ENCODE results near the gene FNDC3B.

FNDC3B gene

GRCh38 chr3:172321035-172321434 lies 281.7 kb downstream of the FNDC3B start:
- Histone ChIP-seq H3K4me1 (ENCODE audit: control insufficient read depth, insufficient read depth, low read length, unreplicated experiment) (peaks cover 74% of the 10 kb centered on the region), H3K36me3 (ENCODE audit: insufficient read depth, low read length) (peaks cover 49% of the 10 kb centered on the region), H3K27me3 (ENCODE audit: insufficient read depth, low read length) (no peaks in the 10 kb centered on the region), H2AFZ (ENCODE audit: low read length, unreplicated experiment) (no peak overlapping the region), H3K79me2 (ENCODE audit: control insufficient read depth, insufficient read depth, low read length, unreplicated experiment) (peaks cover 24% of the 10 kb centered on the region), H3K27ac (ENCODE audit: low read depth, low read length) (peak overlapping the region; percentile 73), H3K4me3 (ENCODE audit: low read depth, low read length) (no peak overlapping the region)

GRCh38 chr3:172323894-172324610 lies 284.7 kb downstream of the FNDC3B start:
- H3K4me1 ChIP-seq (ENCODE audit: control insufficient read depth, insufficient read depth, low read length, unreplicated experiment), result peaks cover 47% of the 10 kb centered on the region
- no peak overlapping the region for H3K4me3 ChIP-seq (ENCODE audit: low read depth, low read length)
- peak overlapping the region; percentile 82 for H3K27ac ChIP-seq (ENCODE audit: low read depth, low read length)
- H2AFZ ChIP-seq (ENCODE audit: low read length, unreplicated experiment), result no peak overlapping the region
- H3K79me2 ChIP-seq (ENCODE audit: control insufficient read depth, insufficient read depth, low read length, unreplicated experiment), result peaks cover 16% of the 10 kb centered on the region
- peaks cover 52% of the 10 kb centered on the region for H3K36me3 ChIP-seq (ENCODE audit: insufficient read depth, low read length)
- H3K27me3 ChIP-seq (ENCODE audit: insufficient read depth, low read length), result no peaks in the 10 kb centered on the region

- Histone ChIP-seq H3K4me1 (ENCODE audit: control insufficient read depth, insufficient read depth, low read length, unreplicated experiment) (peaks cover 40% of the 10 kb centered on the region), H3K79me2 (ENCODE audit: control insufficient read depth, insufficient read depth, low read length, unreplicated experiment) (peaks cover 10% of the 10 kb centered on the region), H3K27ac (ENCODE audit: low read depth, low read length) (peak overlapping the region; percentile 82), H2AFZ (ENCODE audit: low read length, unreplicated experiment) (no peak overlapping the region), H3K4me3 (ENCODE audit: low read depth, low read length) (no peak overlapping the region), H3K27me3 (ENCODE audit: insufficient read depth, low read length) (no peaks in the 10 kb centered on the region), H3K36me3 (ENCODE audit: insufficient read depth, low read length) (peaks cover 55% of the 10 kb centered on the region)
Measured at GRCh38 chr3:172324611-172325203, 285.3 kb downstream of the FNDC3B start.

GRCh38 chr3:172325461-172325860 lies 286.1 kb downstream of the FNDC3B start:
- Histone ChIP-seq H3K4me1 (ENCODE audit: control insufficient read depth, insufficient read depth, low read length, unreplicated experiment) (peaks cover 33% of the 10 kb centered on the region), H3K4me3 (ENCODE audit: low read depth, low read length) (no peak overlapping the region), H2AFZ (ENCODE audit: low read length, unreplicated experiment) (no peak overlapping the region), H3K27ac (ENCODE audit: low read depth, low read length) (peak overlapping the region; percentile 82), H3K79me2 (ENCODE audit: control insufficient read depth, insufficient read depth, low read length, unreplicated experiment) (peaks cover 7% of the 10 kb centered on the region), H3K27me3 (ENCODE audit: insufficient read depth, low read length) (no peaks in the 10 kb centered on the region), H3K36me3 (ENCODE audit: insufficient read depth, low read length) (peaks cover 59% of the 10 kb centered on the region)

GRCh38 chr3:172326993-172327392 lies 287.6 kb downstream of the FNDC3B start:
- H3K27me3 ChIP-seq (ENCODE audit: insufficient read depth, low read length), result no peaks in the 10 kb centered on the region
- peaks cover 64% of the 10 kb centered on the region for H3K36me3 ChIP-seq (ENCODE audit: insufficient read depth, low read length)
- peaks cover 23% of the 10 kb centered on the region for H3K4me1 ChIP-seq (ENCODE audit: control insufficient read depth, insufficient read depth, low read length, unreplicated experiment)
- H2AFZ ChIP-seq (ENCODE audit: low read length, unreplicated experiment), result no peak overlapping the region
- peaks cover 4% of the 10 kb centered on the region for H3K79me2 ChIP-seq (ENCODE audit: control insufficient read depth, insufficient read depth, low read length, unreplicated experiment)
- H3K27ac ChIP-seq (ENCODE audit: low read depth, low read length), result no peak overlapping the region
- no peak overlapping the region for H3K4me3 ChIP-seq (ENCODE audit: low read depth, low read length)

- no peak overlapping the region for H3K4me3 ChIP-seq (ENCODE audit: low read depth, low read length)
- peaks cover 65% of the 10 kb centered on the region for H3K36me3 ChIP-seq (ENCODE audit: insufficient read depth, low read length)
Measured at GRCh38 chr3:172328282-172328681, 288.9 kb downstream of the FNDC3B start.

GRCh38 chr3:172329070-172329469 lies 289.7 kb downstream of the FNDC3B start:
- H3K27ac ChIP-seq (ENCODE audit: low read depth, low read length), result no peak overlapping the region
- peaks cover 8% of the 10 kb centered on the region for H3K4me1 ChIP-seq (ENCODE audit: control insufficient read depth, insufficient read depth, low read length, unreplicated experiment)
- H2AFZ ChIP-seq (ENCODE audit: low read length, unreplicated experiment), result no peak overlapping the region
- no peak overlapping the region for H3K4me3 ChIP-seq (ENCODE audit: low read depth, low read length)
- peaks cover 72% of the 10 kb centered on the region for H3K36me3 ChIP-seq (ENCODE audit: insufficient read depth, low read length)
- no peaks in the 10 kb centered on the region for H3K27me3 ChIP-seq (ENCODE audit: insufficient read depth, low read length)
- peaks cover 4% of the 10 kb centered on the region for H3K79me2 ChIP-seq (ENCODE audit: control insufficient read depth, insufficient read depth, low read length, unreplicated experiment)

More at GRCh38 chr3:172328282-172328681, 288.9 kb downstream of the FNDC3B start:
- Histone ChIP-seq H3K4me1 (ENCODE audit: control insufficient read depth, insufficient read depth, low read length, unreplicated experiment) (peaks cover 15% of the 10 kb centered on the region), H3K27me3 (ENCODE audit: insufficient read depth, low read length) (no peaks in the 10 kb centered on the region), H2AFZ (ENCODE audit: low read length, unreplicated experiment) (no peak overlapping the region), H3K79me2 (ENCODE audit: control insufficient read depth, insufficient read depth, low read length, unreplicated experiment) (no peaks in the 10 kb centered on the region), H3K27ac (ENCODE audit: low read depth, low read length) (no peak overlapping the region)

- Histone ChIP-seq H2AFZ (ENCODE audit: low read length, unreplicated experiment) (no peak overlapping the region), H3K27me3 (ENCODE audit: insufficient read depth, low read length) (no peaks in the 10 kb centered on the region), H3K4me1 (ENCODE audit: control insufficient read depth, insufficient read depth, low read length, unreplicated experiment) (no peaks in the 10 kb centered on the region), H3K36me3 (ENCODE audit: insufficient read depth, low read length) (peaks cover 71% of the 10 kb centered on the region), H3K4me3 (ENCODE audit: low read depth, low read length) (no peak overlapping the region), H3K27ac (ENCODE audit: low read depth, low read length) (no peak overlapping the region; the same call in 1 of the 2 replicates), H3K79me2 (ENCODE audit: control insufficient read depth, insufficient read depth, low read length, unreplicated experiment) (peaks cover 4% of the 10 kb centered on the region)
Measured at GRCh38 chr3:172330413-172330812, 291.0 kb downstream of the FNDC3B start.

GRCh38 chr3:172332256-172333041 lies 293.1 kb downstream of the FNDC3B start:
- no peaks in the 10 kb centered on the region for H3K4me1 ChIP-seq (ENCODE audit: control insufficient read depth, insufficient read depth, low read length, unreplicated experiment)
- H3K4me3 ChIP-seq (ENCODE audit: low read depth, low read length), result no peak overlapping the region
- H3K27ac ChIP-seq (ENCODE audit: low read depth, low read length), result peak overlapping the region; percentile 45
- no peak overlapping the region for H2AFZ ChIP-seq (ENCODE audit: low read length, unreplicated experiment)
- no peaks in the 10 kb centered on the region for H3K27me3 ChIP-seq (ENCODE audit: insufficient read depth, low read length)
- peaks cover 72% of the 10 kb centered on the region for H3K36me3 ChIP-seq (ENCODE audit: insufficient read depth, low read length)
- H3K79me2 ChIP-seq (ENCODE audit: control insufficient read depth, insufficient read depth, low read length, unreplicated experiment), result peaks cover 7% of the 10 kb centered on the region

- no peaks in the 10 kb centered on the region for H3K4me1 ChIP-seq (ENCODE audit: control insufficient read depth, insufficient read depth, low read length, unreplicated experiment)
- no peaks in the 10 kb centered on the region for H3K27me3 ChIP-seq (ENCODE audit: insufficient read depth, low read length)
- peaks cover 7% of the 10 kb centered on the region for H3K79me2 ChIP-seq (ENCODE audit: control insufficient read depth, insufficient read depth, low read length, unreplicated experiment)
- H3K4me3 ChIP-seq (ENCODE audit: low read depth, low read length), result no peak overlapping the region
- H2AFZ ChIP-seq (ENCODE audit: low read length, unreplicated experiment), result no peak overlapping the region
- H3K27ac ChIP-seq (ENCODE audit: low read depth, low read length), result peak overlapping the region; percentile 45; the same call in 1 of the 2 replicates
- peaks cover 71% of the 10 kb centered on the region for H3K36me3 ChIP-seq (ENCODE audit: insufficient read depth, low read length)
Measured at GRCh38 chr3:172333042-172333377, 293.6 kb downstream of the FNDC3B start.
